ENCODE results near the gene SCAPER. TPM values are rescaled to one million over a fixed set of nuclear protein-coding genes. Genes with fewer than 3 reads are reported as not detected.

Gene SCAPER
- total RNA-seq, 3 donors from 2014 or later, result 15.8 to 33.1 (median 33.0) TPM

DNA sequence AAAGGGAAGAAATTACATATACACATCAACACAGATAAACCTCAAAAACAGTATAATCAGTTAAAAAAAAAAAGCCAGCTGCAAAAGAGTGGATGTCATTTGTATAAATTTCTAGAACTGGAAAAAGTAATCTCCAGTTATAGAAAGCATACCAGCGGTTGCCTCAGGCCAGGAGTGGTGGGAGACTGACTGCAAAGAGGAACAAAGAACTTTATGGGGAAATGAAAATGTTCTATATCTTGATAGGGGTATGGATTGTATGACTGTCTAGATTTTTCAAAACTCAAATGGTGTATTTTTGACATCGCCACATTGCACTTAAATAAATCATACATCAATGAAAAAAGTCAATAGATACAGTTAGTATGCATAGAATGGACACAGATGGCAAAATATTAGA lies 241.6 kb downstream of the SCAPER start:
- Histone ChIP-seq H3K9me3 (no peaks in the 10 kb centered on the region), H3K4me1 (ENCODE audit: low read depth) (no peaks in the 10 kb centered on the region), H3K36me3 (ENCODE audit: low read depth) (no peaks in the 10 kb centered on the region), H3K4me3 (no peak overlapping the region)
- intact Hi-C loops (cut with DNase I, micrococcal nuclease), result no loop called here
- ATAC-seq, result no peak
- TF ChIP-seq, protein P1, sequence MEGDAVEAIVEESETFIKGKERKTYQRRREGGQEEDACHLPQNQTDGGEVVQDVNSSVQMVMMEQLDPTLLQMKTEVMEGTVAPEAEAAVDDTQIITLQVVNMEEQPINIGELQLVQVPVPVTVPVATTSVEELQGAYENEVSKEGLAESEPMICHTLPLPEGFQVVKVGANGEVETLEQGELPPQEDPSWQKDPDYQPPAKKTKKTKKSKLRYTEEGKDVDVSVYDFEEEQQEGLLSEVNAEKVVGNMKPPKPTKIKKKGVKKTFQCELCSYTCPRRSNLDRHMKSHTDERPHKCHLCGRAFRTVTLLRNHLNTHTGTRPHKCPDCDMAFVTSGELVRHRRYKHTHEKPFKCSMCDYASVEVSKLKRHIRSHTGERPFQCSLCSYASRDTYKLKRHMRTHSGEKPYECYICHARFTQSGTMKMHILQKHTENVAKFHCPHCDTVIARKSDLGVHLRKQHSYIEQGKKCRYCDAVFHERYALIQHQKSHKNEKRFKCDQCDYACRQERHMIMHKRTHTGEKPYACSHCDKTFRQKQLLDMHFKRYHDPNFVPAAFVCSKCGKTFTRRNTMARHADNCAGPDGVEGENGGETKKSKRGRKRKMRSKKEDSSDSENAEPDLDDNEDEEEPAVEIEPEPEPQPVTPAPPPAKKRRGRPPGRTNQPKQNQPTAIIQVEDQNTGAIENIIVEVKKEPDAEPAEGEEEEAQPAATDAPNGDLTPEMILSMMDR (IDR thresholded peaks at IDR 0.05), result no peak
- DNase-seq, result no peak

DNA sequence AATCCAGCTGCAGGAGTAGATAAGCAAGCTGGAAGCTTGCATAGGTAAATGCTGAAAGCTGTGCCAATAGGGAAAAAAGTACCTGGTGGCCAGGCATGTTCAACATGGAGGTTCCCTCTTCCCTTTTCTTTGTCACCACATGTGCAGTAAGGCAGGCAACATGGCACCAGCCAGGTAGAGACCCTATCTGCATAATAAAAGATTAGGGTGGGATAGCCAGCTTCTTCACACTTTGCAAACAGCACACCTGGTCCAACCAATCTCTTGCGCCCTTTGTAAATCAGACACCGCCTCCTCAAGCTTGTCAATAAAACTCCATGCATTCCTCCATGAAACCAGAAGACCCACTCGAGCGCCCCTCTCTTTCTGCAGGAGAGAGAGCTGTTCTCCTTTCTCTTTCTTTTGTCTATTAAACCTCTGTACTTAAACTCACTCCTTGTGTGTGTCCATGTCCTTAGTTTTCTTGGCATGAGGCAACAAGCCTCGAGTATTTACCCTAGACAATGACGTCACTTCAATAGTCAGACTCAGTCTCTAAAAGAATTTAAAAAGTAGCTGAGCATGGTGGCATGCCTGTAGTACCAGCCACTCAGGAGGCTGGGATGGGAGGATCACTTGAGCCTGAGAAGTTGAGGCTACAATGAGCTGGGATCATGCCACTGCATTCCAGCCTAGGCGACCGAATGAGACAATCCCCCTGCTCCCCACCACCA lies 256.3 kb downstream of the SCAPER start:
- ATAC-seq (no peak), DNase-seq (no peak)
- TF ChIP-seq, protein P1 (IDR thresholded peaks at IDR 0.05), result no peak
- Histone ChIP-seq H3K36me3 (ENCODE audit: low read depth) (no peaks in the 10 kb centered on the region), H3K4me3 (no peak overlapping the region), H3K9me3 (no peaks in the 10 kb centered on the region), H3K4me1 (ENCODE audit: low read depth) (no peaks in the 10 kb centered on the region)
- intact Hi-C loops (cut with DNase I, micrococcal nuclease), result no loop called here

DNA sequence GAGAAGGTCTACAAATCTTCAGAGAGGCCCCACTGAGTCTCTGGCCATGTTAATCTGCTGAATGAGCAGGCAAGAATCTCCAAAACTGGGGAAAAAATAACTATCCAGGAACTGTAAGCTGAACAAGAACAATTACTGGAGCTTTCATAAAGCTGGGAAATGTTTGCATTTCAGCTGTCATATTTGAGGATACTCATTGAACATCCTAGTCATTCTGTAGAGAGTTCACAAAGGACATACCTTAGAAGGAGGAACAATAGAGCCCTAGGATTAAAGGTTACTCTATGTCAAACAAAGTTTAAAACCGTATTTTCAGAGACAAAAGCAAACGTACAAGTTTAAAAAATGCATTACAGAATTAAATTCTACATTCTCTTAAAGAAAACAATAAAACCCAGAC lies 257.5 kb downstream of the SCAPER start:
- TF ChIP-seq, protein P1 (IDR thresholded peaks at IDR 0.05), result no peak

DNA sequence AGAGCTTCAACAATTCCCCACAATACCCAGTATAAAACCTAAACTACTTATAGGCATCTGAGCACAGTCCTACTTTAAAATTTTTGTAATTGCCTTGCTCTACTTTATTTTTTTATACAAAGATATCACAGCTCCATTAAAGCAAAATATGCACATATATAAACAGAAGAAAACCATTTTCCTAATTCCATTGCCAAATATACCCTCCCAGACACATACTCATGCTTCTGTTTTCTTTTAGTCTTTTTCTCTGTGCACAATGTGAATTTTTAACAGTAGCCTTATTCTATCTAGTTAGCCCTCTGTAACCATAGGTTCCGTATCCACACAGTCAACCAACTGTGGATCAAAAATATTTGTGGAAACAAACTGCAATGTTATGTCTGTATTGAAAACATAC lies 260.5 kb downstream of the SCAPER start:
- DNase-seq, result no peak
- intact Hi-C loops (cut with DNase I, micrococcal nuclease), result no loop called here
- no peak for ATAC-seq
- no peaks in the 10 kb centered on the region for H3K4me1 ChIP-seq (ENCODE audit: low read depth)
- H3K9me3 ChIP-seq, result no peaks in the 10 kb centered on the region
- TF ChIP-seq, protein P1 (IDR thresholded peaks at IDR 0.05), result no peak
- no peak overlapping the region for H3K4me3 ChIP-seq
- H3K36me3 ChIP-seq (ENCODE audit: low read depth), result no peaks in the 10 kb centered on the region

More for the DNA sequence above, 257.5 kb downstream of the SCAPER start:
- intact Hi-C loops (cut with DNase I, micrococcal nuclease), result no loop called here
- DNase-seq, result no peak
- ATAC-seq, result no peak
- Histone ChIP-seq H3K4me1 (ENCODE audit: low read depth) (no peaks in the 10 kb centered on the region), H3K9me3 (no peaks in the 10 kb centered on the region), H3K4me3 (no peak overlapping the region), H3K36me3 (ENCODE audit: low read depth) (no peaks in the 10 kb centered on the region)

DNA sequence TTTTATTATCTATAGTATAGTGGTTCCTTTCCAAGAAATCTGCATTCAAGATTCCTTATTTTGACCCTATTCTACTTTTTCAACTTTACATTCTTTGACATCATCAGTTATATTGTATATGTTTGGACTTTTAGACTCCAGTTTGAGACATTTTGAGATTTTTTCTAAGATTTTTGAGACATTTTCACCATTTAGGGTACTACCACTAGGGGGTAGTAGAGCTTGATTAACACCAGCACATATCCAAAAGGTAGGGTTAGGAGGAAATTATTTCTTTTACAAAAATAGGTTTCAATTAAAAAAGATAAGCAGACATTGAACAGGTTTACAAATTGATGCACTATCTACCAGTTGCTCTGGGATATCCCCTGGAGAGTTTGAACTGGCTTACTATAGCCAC lies 262.5 kb downstream of the SCAPER start:
- intact Hi-C loops (cut with DNase I, micrococcal nuclease), result no loop called here
- no peaks in the 10 kb centered on the region for H3K9me3 ChIP-seq
- H3K4me3 ChIP-seq, result no peak overlapping the region
- H3K36me3 ChIP-seq (ENCODE audit: low read depth), result no peaks in the 10 kb centered on the region
- DNase-seq (no peak), ATAC-seq (no peak)
- TF ChIP-seq, protein P1 (IDR thresholded peaks at IDR 0.05), result no peak
- H3K4me1 ChIP-seq (ENCODE audit: low read depth), result no peaks in the 10 kb centered on the region
